PC-9 (cell line): ENCODE results near the gene VIM. TPM values are rescaled to one million over a fixed set of nuclear protein-coding genes. Genes with fewer than 3 reads are reported as not detected.

Source experiments
- BruUV-seq: library from RNA; stranded (reverse); fragments of 400-500 nt; replicated peaks from 2 replicates; lab custom pipeline; 2021; lab: Mats Ljungman, UMichigan
- CTCF ChIA-PET: fragments of 300-600 bp; sonication (Branson Sonifier 250); formaldehyde crosslinking; loops from one replicate; lab custom pipeline; 2022; ENCODE audit warnings: antibody characterized with exemption; lab: Charles Lee
- POLR2A ChIA-PET: fragments of 300-600 bp; sonication (Branson Sonifier 250); formaldehyde crosslinking; loops from one replicate; lab custom pipeline; 2022; ENCODE audit warnings: antibody characterized with exemption; ENCODE audit not compliant: unreplicated experiment; lab: Charles Lee
- DNase-seq, 2 experiments: peaks; one replicate each; pipeline versions ENCODE4 v3.0.0 to v3.0.0-alpha.2; 2015 to 2022; ENCODE audit warnings: mixed read lengths in 1 of 2
- H2AFZ ChIP-seq: fragments of 200-600 bp; sonication (generic); 2 replicates; pipeline ENCODE4 v1.8.1; 2017; ENCODE audit warnings: antibody characterized with exemption
- H3F3A ChIP-seq: fragments of 200-600 bp; sonication (generic); 2 replicates; pipeline ENCODE4 v1.8.1; 2017; ENCODE audit warnings: antibody characterized with exemption, mild to moderate bottlenecking, low read depth; ENCODE audit not compliant: insufficient read depth
- H3K27ac ChIP-seq: fragments of 200-600 bp; sonication (generic); 2 replicates; pipeline ENCODE4 v1.6.1; 2016; ENCODE audit warnings: mixed run types
- H3K27me3 ChIP-seq: fragments of 200-600 bp; sonication (generic); 2 replicates; pipeline ENCODE4 v1.6.1; 2016; ENCODE audit warnings: low read depth, mixed run types; ENCODE audit not compliant: insufficient read depth
- H3K36me3 ChIP-seq: fragments of 200-600 bp; sonication (generic); 2 replicates; pipeline ENCODE4 v1.6.1; 2016; ENCODE audit warnings: low read depth, mixed run types
- H3K4me1 ChIP-seq: fragments of 200-600 bp; sonication (generic); replicated peaks from 2 replicates; pipeline ENCODE4 v1.6.1; 2016; ENCODE audit warnings: mixed run types; ENCODE audit not compliant: insufficient read depth
- H3K4me2 ChIP-seq: fragments of 200-600 bp; sonication (generic); 2 replicates; pipeline ENCODE4 v1.6.1; 2017; ENCODE audit warnings: mixed run types
- H3K4me3 ChIP-seq: fragments of 200-600 bp; sonication (generic); 2 replicates; pipeline ENCODE4 v1.6.1; 2016; ENCODE audit warnings: mixed run types
- H3K79me2 ChIP-seq: fragments of 200-600 bp; sonication (generic); 2 replicates; pipeline ENCODE4 v1.6.1; 2017; ENCODE audit warnings: low read depth, mixed run types
- H3K9me2 ChIP-seq: fragments of 200-600 bp; sonication (generic); 2 replicates; pipeline ENCODE4 v1.8.1; 2017; ENCODE audit warnings: mild to moderate bottlenecking; ENCODE audit not compliant: insufficient read depth
- H3K9me3 ChIP-seq: fragments of 200-600 bp; sonication (generic); 2 replicates; pipeline ENCODE4 v1.8.1; 2016; ENCODE audit warnings: low read depth; ENCODE audit not compliant: insufficient read depth
- H4K20me1 ChIP-seq: fragments of 200-600 bp; sonication (generic); 2 replicates; pipeline ENCODE4 v1.8.1; 2017; ENCODE audit not compliant: insufficient read depth
- CTCF ChIP-seq: fragments of 200-600 bp; sonication (generic); conservative IDR thresholded peaks from 2 replicates; pipeline ENCODE4 v1.6.1; 2017; ENCODE audit warnings: mixed run types, antibody characterized with exemption, mild to moderate bottlenecking, moderate library complexity
- EZH2 ChIP-seq: fragments of 200-600 bp; sonication (generic); IDR thresholded peaks from 2 replicates; pipeline ENCODE4 v1.8.0; 2017; ENCODE audit warnings: antibody characterized with exemption, low read depth
- intact Hi-C: fragments of 100-400 bp; cut with micrococcal nuclease; formaldehyde crosslinking; loops from one replicate; pipeline ENCODE4 v1.10.0; 2022; ENCODE audit not compliant: unreplicated experiment
- total RNA-seq: library from RNA; stranded (reverse); gene quantifications from 2 replicates; pipeline ENCODE4 v1.2.3, GENCODE V29; 2021

The VIM gene
- total RNA-seq, 1 experiment from 2014 or later = 14.8 TPM

DNA sequence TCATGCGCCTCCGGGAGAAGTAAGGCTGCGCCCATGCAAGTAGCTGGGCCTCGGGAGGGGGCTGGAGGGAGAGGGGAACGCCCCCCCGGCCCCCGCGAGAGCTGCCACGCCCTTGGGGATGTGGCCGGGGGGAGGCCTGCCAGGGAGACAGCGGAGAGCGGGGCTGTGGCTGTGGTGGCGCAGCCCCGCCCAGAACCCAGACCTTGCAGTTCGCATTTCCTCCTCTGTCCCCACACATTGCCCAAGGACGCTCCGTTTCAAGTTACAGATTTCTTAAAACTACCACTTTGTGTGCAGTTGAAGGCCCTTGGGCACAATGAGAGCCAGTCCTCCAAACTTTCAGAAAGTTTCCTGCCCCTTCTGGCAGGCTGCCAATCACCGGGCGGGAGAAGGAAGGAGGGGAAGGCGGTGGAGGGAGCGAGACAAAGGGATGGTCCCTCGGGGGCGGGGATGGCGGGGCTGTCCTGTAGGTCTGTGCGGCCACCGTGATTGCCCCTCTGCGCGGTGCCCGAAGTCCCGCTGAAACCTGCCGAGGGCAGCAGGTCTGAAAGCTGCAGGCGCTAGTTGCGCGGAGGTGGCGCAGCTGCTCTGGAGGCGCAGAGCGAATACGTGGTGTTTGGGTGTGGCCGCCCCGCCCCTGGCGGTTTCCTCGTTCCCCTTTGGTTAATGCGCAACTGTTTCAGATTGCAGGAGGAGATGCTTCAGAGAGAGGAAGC is 2.1 kb downstream of the VIM start:
- TSS peak; percentile 88 for BruUV-seq
- ChIA-PET CTCF (interaction anchor here (0.7 to 0.9 kb wide), 2 partner anchors 10 to 16 kb away, joined by 4 read pairs; no protein-coding TSS in a partner anchor), POLR2A (interaction anchor here (0.5 to 0.6 kb wide), 5 partner anchors 16 to 118 kb away, joined by 4 to 22 read pairs (median 5); no protein-coding TSS in a partner anchor)
- Histone ChIP-seq H3K79me2 (no peaks in the 10 kb centered on the region), H3F3A (peaks cover 14% of the 10 kb centered on the region), H3K36me3 (no peaks in the 10 kb centered on the region), H2AFZ (peak overlapping the region; percentile 85), H3K27me3 (peaks cover 13% of the 10 kb centered on the region; the same call in 1 of the 2 replicates), H3K4me3 (peak overlapping the region; percentile 75), H3K27ac (peak overlapping the region; percentile 87), H3K4me2 (peak overlapping the region; percentile 86), H3K9me2 (no peaks in the 10 kb centered on the region), H4K20me1 (no peaks in the 10 kb centered on the region), H3K4me1 (peaks cover 9% of the 10 kb centered on the region), H3K9me3 (no peaks in the 10 kb centered on the region)
- no peak for TF ChIP-seq CTCF
- no peak for TF ChIP-seq EZH2
- intact Hi-C loops = loop anchor here (1.0 to 5.0 kb wide), 7 partner anchors 14 to 338 kb away; partner anchors contain the start of gene TRDMT1
- DNase-seq = peak; percentile 80 to 87

DNA sequence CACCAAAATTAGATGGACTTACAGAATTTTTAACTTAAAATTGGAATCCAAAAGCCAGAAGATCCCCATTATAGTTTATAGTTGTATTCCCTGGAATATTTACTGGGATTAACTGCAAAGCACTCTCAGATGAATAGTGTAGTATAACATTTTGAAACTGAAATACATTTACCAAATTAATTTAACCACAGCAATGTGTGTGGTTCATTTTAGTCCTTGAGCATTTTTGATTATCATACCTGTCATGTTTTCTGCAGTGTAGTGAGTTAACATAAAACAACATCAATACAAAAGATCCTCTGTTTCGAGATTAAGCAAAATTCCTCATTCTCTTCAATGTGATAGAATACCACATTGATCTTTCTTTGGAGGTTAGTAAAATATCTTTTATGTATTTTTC is 3.7 kb downstream of the VIM start:
- intact Hi-C loops = loop anchor here (2.0 to 5.0 kb wide), 2 partner anchors 109 to 169 kb away; no protein-coding TSS in a partner anchor
- Histone ChIP-seq H3K79me2 (no peaks in the 10 kb centered on the region), H3K9me3 (no peaks in the 10 kb centered on the region), H3K27me3 (peaks cover 10% of the 10 kb centered on the region; the same call in 1 of the 2 replicates), H3K4me3 (no peak overlapping the region), H3F3A (peaks cover 14% of the 10 kb centered on the region), H3K4me1 (peaks cover 9% of the 10 kb centered on the region), H3K36me3 (no peaks in the 10 kb centered on the region), H3K27ac (no peak overlapping the region), H4K20me1 (no peaks in the 10 kb centered on the region), H3K9me2 (no peaks in the 10 kb centered on the region), H2AFZ (no peak overlapping the region), H3K4me2 (peak overlapping the region; percentile 86)
- no TSS peak for BruUV-seq
- CTCF ChIA-PET = interaction anchor here (0.7 kb wide), 1 partner anchor 157 kb away, joined by 3 read pairs; no protein-coding TSS in a partner anchor
- TF ChIP-seq EZH2 = no peak
- no peak for TF ChIP-seq CTCF
- no peak for DNase-seq
- POLR2A ChIA-PET = no interaction called here

DNA sequence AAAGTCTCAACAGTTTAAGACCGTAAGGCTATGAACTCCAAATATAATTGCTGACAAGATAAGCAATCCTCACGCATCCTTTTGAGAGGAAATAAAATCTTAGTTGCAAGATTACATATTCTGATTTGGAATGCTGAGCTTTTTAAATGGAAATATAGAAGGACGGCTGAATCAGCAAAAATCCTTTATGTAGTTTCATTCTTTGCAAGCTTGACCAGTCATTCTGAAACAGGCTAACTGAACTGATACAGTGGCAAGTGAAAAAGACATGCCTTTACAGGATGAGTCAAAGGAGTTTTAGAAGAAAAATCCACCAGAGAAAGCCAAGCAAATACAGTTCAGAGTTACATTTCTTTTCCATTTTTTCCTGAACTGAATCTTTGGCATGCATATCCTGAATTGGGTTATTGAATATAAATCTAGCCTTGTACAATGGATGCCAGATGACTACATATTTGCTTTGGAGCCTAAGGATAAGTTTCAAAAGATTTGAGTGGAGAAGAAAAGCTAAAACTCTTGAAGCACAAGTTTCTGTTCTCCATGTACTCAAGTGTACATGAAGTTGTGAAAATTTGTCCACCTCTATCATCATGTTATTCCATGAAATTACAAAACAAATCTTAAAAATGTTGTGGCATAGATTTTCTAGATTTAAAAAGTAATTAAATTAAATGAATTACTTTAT is 4.4 kb downstream of the VIM start:
- Histone ChIP-seq H3K79me2 (no peaks in the 10 kb centered on the region), H3F3A (peaks cover 14% of the 10 kb centered on the region), H2AFZ (no peak overlapping the region), H3K9me3 (no peaks in the 10 kb centered on the region), H3K27ac (no peak overlapping the region), H3K27me3 (peaks cover 4% of the 10 kb centered on the region; the same call in 1 of the 2 replicates), H3K4me3 (no peak overlapping the region), H4K20me1 (no peaks in the 10 kb centered on the region), H3K9me2 (no peaks in the 10 kb centered on the region), H3K4me1 (peaks cover 9% of the 10 kb centered on the region), H3K36me3 (no peaks in the 10 kb centered on the region), H3K4me2 (no peak overlapping the region)
- intact Hi-C loops = loop anchor here (5.0 kb wide), 1 partner anchor 110 kb away; no protein-coding TSS in a partner anchor
- BruUV-seq = no TSS peak
- no peak for DNase-seq
- ChIA-PET POLR2A (no interaction called here), CTCF (no interaction called here)
- TF ChIP-seq EZH2 (no peak), CTCF (no peak)
